GM12878 (cell line): Measurements from ENCODE around the gene DUS3L. TPM values are rescaled to one million over a fixed set of nuclear protein-coding genes. Genes with fewer than 3 reads are reported as not detected.

Experiments
- ATF3 ChIP-seq: IDR thresholded peaks from 2 replicates; pipeline ENCODE4 v1.6.1; 2011; ENCODE audit warnings: low read depth, mild to moderate bottlenecking, low read length, moderate library complexity, borderline replicate concordance; ENCODE audit errors: extremely low read depth
- BHLHE40 ChIP-seq, 2 experiments: fragments of 450-650 bp in 1 of 2; IDR thresholded peaks; 2 replicates each; pipeline ENCODE4 v1.6.1; 2011 to 2017; ENCODE audit warnings: low read depth in 2 of 2, borderline replicate concordance in 1 of 2, improper control_type of control experiment in 1 of 2, low read length in 1 of 2, mild to moderate bottlenecking in 1 of 2
- ESRRA ChIP-seq: IDR thresholded peaks from 2 replicates; pipeline ENCODE4 v1.6.1; 2012; ENCODE audit warnings: mild to moderate bottlenecking, low read length, improper control_type of control experiment
- ETV6 ChIP-seq, 2 experiments: fragments of 450-650 bp in 1 of 2; IDR thresholded peaks in 1 of 2; conservative IDR thresholded peaks in 1 of 2; 2 replicates each; pipeline ENCODE4 v1.6.1; 2014; ENCODE audit warnings: antibody characterized with exemption in 1 of 2, borderline replicate concordance in 1 of 2, low read depth in 1 of 2, mild to moderate bottlenecking in 1 of 2, moderate library complexity in 1 of 2
- FOS ChIP-seq: IDR thresholded peaks from 3 replicates; pipeline ENCODE4 v1.6.1; 2011; ENCODE audit warnings: borderline replicate concordance; ENCODE audit not compliant: insufficient read length; ENCODE audit errors: extremely low read depth
- FOXK2 ChIP-seq: fragments of 450-650 bp; IDR thresholded peaks from 2 replicates; pipeline ENCODE4 v1.6.1; 2017; ENCODE audit warnings: mild to moderate bottlenecking, moderate library complexity
- KAT2A ChIP-seq: conservative IDR thresholded peaks from 2 replicates; pipeline ENCODE4 v1.6.1; 2011; ENCODE audit warnings: low read depth, low read length; ENCODE audit not compliant: control insufficient read depth
- LARP7 ChIP-seq: fragments of 450-650 bp; IDR thresholded peaks from 2 replicates; pipeline ENCODE4 v1.6.1; 2017; ENCODE audit warnings: mild to moderate bottlenecking
- MEF2A ChIP-seq: IDR thresholded peaks from 2 replicates; pipeline ENCODE4 v1.6.1; 2011; ENCODE audit warnings: low read depth, mild to moderate bottlenecking, low read length, moderate library complexity; ENCODE audit not compliant: insufficient read depth
- MYC ChIP-seq: IDR thresholded peaks from 2 replicates; pipeline ENCODE4 v1.6.1; 2011; ENCODE audit warnings: mild to moderate bottlenecking, low read length, moderate library complexity, inconsistent platforms; ENCODE audit not compliant: insufficient read depth, insufficient replicate concordance, insufficient read length, severe bottlenecking
- NFIC ChIP-seq: IDR thresholded peaks from 2 replicates; pipeline ENCODE4 v1.6.1; 2012; ENCODE audit warnings: low read depth, mild to moderate bottlenecking, inconsistent platforms, low read length, moderate library complexity
- NFXL1 ChIP-seq: fragments of 450-650 bp; IDR thresholded peaks from 2 replicates; pipeline ENCODE4 v1.6.1; 2017; ENCODE audit warnings: antibody characterized with exemption, mild to moderate bottlenecking, borderline replicate concordance
- NFYA ChIP-seq: IDR thresholded peaks from 2 replicates; pipeline ENCODE4 v1.6.1; 2011; ENCODE audit warnings: low read depth, mild to moderate bottlenecking, low read length, improper control_type of control experiment, borderline replicate concordance
- NFYB ChIP-seq: IDR thresholded peaks from 2 replicates; pipeline ENCODE4 v1.6.1; 2011; ENCODE audit warnings: low read depth, mild to moderate bottlenecking, low read length, improper control_type of control experiment, moderate library complexity; ENCODE audit not compliant: insufficient read depth
- RAD21 ChIP-seq: IDR thresholded peaks from 2 replicates; pipeline ENCODE4 v1.6.1; 2011; ENCODE audit warnings: mild to moderate bottlenecking, low read depth, low read length, moderate library complexity; ENCODE audit not compliant: insufficient read depth
- RB1 ChIP-seq: fragments of 450-650 bp; formaldehyde crosslinking; IDR thresholded peaks from 2 replicates; pipeline ENCODE4 v1.6.1; 2017; ENCODE audit warnings: mild to moderate bottlenecking, borderline replicate concordance
- SMARCA5 ChIP-seq: fragments of 450-650 bp; IDR thresholded peaks from 2 replicates; pipeline ENCODE4 v1.6.1; 2017; ENCODE audit warnings: mild to moderate bottlenecking
- SMC3 ChIP-seq: IDR thresholded peaks from 2 replicates; pipeline ENCODE4 v1.6.1; 2011; ENCODE audit warnings: low read length, improper control_type of control experiment, borderline replicate concordance
- SPI1 ChIP-seq: IDR thresholded peaks from 2 replicates; pipeline ENCODE4 v1.6.1; 2011; ENCODE audit warnings: low read depth, mild to moderate bottlenecking, low read length, moderate library complexity, borderline replicate concordance; ENCODE audit not compliant: insufficient read depth
- SREBF2 ChIP-seq: IDR thresholded peaks from 2 replicates; pipeline ENCODE4 v1.6.1; 2012; ENCODE audit warnings: mild to moderate bottlenecking, low read length
- TCF12 ChIP-seq: IDR thresholded peaks from 2 replicates; pipeline ENCODE4 v1.6.1; 2011; ENCODE audit warnings: low read depth, mild to moderate bottlenecking, low read length
- TCF3 ChIP-seq: IDR thresholded peaks from 2 replicates; pipeline ENCODE4 v1.6.1; 2012; ENCODE audit warnings: low read depth, mild to moderate bottlenecking, low read length, borderline replicate concordance; ENCODE audit not compliant: insufficient read depth
- ZNF207 ChIP-seq: fragments of 450-650 bp; IDR thresholded peaks from 2 replicates; pipeline ENCODE4 v1.6.1; 2014; ENCODE audit warnings: antibody characterized with exemption, mild to moderate bottlenecking, borderline replicate concordance
- ZNF384 ChIP-seq: IDR thresholded peaks from 2 replicates; pipeline ENCODE4 v1.6.1; 2012; ENCODE audit warnings: low read depth, mild to moderate bottlenecking, low read length, improper control_type of control experiment, borderline replicate concordance
- polyA plus RNA-seq, 11 experiments: library from polyadenylated mRNA; depleted of rRNA in 4 of 11; unstranded in 6 of 11; stranded (reverse) in 5 of 11; fragments of >200 nt; fragmentation: Nextera tagmentation in 4 of 11; fragmentation: Illumina TruSeq in 1 of 11; extraction: Ambion mirVana in 4 of 11; extraction: Trizol in 1 of 11; gene quantifications; 1 replicate in 1 of 11; 2 replicates in 10 of 11; pipeline versions ENCODE4 v1.2.1 to v1.2.3, GENCODE V29; 2011 to 2016; ENCODE audit warnings: inconsistent platforms in 2 of 11, missing spikeins in 2 of 11, low read depth in 1 of 11
- total RNA-seq, 4 experiments: library from RNA; depleted of rRNA in 3 of 4; stranded (reverse); fragments of >200 nt in 3 of 4; fragmentation: Illumina TruSeq in 1 of 4; extraction: Trizol in 1 of 4; gene quantifications; 2 replicates each; pipeline versions ENCODE4 v1.2.1 to v1.2.3, GENCODE V29; 2013 to 2021
- TF ChIP-seq, protein P1 (sequence below): fragments of 450-650 bp; IDR thresholded peaks from 2 replicates; pipeline ENCODE4 v1.6.1; 2017; ENCODE audit warnings: mild to moderate bottlenecking, moderate library complexity

The DUS3L gene
- total and polyA plus RNA-seq, 10 of the 15 experiments (the other 5 are each of a cell fraction or from before 2014, with no cell fraction given), result 0.64 to 47.6 (median 31.1) TPM

DNA sequence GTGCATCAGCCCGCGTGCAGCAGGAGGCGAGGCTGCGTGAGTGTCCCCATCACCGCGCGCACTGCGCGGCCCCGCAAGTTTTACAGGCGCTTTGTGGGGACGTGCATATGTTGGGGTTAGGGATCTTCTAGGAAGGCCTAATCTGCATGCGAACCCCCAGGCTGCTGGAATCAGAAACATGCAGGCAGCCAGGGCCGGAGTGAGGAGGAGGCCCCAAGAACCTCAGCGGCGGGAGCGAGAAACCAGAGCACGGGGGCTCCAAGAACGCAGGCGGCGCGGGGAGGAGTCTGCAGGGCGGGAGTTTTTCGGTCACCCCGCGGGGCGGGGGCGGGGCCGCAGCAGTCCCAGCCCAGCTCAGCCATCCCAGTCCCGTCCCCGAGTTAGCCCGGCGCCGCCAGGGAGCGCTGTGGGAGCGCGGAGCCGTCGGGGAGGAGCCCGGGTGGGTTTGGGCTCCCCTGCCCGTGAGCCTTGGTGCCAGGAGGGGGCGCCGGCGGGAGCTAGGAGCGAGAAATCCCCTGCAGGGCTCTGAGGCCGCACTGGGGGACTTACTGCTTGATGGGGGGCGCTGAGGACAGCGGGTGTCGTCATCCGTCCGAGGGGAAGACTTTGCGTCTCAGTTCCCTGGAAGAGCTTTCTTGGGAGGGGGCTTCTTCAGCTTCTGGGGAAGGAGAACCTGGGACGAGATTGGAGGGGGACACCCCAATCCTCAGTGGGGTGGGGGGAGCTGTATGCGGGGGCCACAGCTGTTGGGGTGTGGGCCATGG lies 13.0 kb upstream of the DUS3L start (continued):
- TF ChIP-seq NFYB (no peak), SMARCA5 (peak; percentile 83), MYC (no peak), ZNF384 (no peak), TCF3 (no peak), ZNF207 (no peak), NFYA (no peak), ESRRA (no peak), ETV6 (conservative IDR thresholded peaks at IDR 0.05 in 1 of 2, IDR thresholded peaks at IDR 0.05 in 1 of 2; ENCODE audit: borderline replicate concordance in 1 of 2, low read depth in 1 of 2) (no peak), SREBF2 (no peak), FOS (no peak), ATF3 (no peak), KAT2A (no peak), SPI1 (no peak), NFXL1 (no peak), BHLHE40 (IDR thresholded peaks at IDR 0.05; ENCODE audit: borderline replicate concordance in 1 of 2, low read depth in 2 of 2, low read length in 1 of 2) (peak; percentile 50 to 85; a peak in 2 of 4 replicates), NFIC (no peak), MEF2A (0 out of 2 replicates have a peak, but pooled peaks have one; percentile 17), RB1 (peak; percentile 81; the same call in 1 of the 2 replicates), TCF12 (no peak), LARP7 (0 out of 2 replicates have a peak, but pooled peaks have one; percentile 32), RAD21 (peak; percentile 82), SMC3 (peak; percentile 76), FOXK2 (no peak)
- TF ChIP-seq, protein P1, sequence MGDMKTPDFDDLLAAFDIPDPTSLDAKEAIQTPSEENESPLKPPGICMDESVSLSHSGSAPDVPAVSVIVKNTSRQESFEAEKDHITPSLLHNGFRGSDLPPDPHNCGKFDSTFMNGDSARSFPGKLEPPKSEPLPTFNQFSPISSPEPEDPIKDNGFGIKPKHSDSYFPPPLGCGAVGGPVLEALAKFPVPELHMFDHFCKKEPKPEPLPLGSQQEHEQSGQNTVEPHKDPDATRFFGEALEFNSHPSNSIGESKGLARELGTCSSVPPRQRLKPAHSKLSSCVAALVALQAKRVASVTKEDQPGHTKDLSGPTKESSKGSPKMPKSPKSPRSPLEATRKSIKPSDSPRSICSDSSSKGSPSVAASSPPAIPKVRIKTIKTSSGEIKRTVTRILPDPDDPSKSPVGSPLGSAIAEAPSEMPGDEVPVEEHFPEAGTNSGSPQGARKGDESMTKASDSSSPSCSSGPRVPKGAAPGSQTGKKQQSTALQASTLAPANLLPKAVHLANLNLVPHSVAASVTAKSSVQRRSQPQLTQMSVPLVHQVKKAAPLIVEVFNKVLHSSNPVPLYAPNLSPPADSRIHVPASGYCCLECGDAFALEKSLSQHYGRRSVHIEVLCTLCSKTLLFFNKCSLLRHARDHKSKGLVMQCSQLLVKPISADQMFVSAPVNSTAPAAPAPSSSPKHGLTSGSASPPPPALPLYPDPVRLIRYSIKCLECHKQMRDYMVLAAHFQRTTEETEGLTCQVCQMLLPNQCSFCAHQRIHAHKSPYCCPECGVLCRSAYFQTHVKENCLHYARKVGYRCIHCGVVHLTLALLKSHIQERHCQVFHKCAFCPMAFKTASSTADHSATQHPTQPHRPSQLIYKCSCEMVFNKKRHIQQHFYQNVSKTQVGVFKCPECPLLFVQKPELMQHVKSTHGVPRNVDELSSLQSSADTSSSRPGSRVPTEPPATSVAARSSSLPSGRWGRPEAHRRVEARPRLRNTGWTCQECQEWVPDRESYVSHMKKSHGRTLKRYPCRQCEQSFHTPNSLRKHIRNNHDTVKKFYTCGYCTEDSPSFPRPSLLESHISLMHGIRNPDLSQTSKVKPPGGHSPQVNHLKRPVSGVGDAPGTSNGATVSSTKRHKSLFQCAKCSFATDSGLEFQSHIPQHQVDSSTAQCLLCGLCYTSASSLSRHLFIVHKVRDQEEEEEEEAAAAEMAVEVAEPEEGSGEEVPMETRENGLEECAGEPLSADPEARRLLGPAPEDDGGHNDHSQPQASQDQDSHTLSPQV, result peak; percentile 81
